ENCODE measurements around the gene EPG5. TPM values are rescaled to one million over a fixed set of nuclear protein-coding genes. Genes with fewer than 3 reads are reported as not detected.

The EPG5 gene
- total RNA-seq, 4 donors from 2014 or later, result 18.7 to 30.3 (median 24.0) TPM

GRCh38 chr18:45958730-45959129 is 8.4 kb downstream of the EPG5 start:
- in situ Hi-C loops (cut with MboI; ENCODE audit: low sequenced_read_pairs in 4 of 4) (no loop called here), intact Hi-C loops (cut with DNase I; ENCODE audit: low total_unique reads) (no loop called here)
- TF ChIP-seq CTCF (IDR thresholded peaks at IDR 0.05 in 4 of 5, conservative IDR thresholded peaks at IDR 0.05 in 1 of 5), result no peak
- TF ChIP-seq POLR2A (IDR thresholded peaks at IDR 0.05), result no peak
- Histone ChIP-seq H3K4me3 (no peak overlapping the region), H3K27me3 (no peaks in the 10 kb centered on the region), H3K36me3 (peaks cover 0 to 12% of the 10 kb centered on the region in 2 donors), H3K9me3 (no peaks in the 10 kb centered on the region), H3K4me1 (peaks cover 28 to 32% of the 10 kb centered on the region in 2 donors), H3K27ac (no peak overlapping the region)
- DNase-seq, result no peak
- no peak for ATAC-seq

GRCh38 chr18:45958027-45958426 is 9.1 kb downstream of the EPG5 start:
- no peaks in the 10 kb centered on the region for H3K9me3 ChIP-seq
- peaks cover 30 to 31% of the 10 kb centered on the region in 2 donors for H3K4me1 ChIP-seq
- no peak overlapping the region for H3K4me3 ChIP-seq
- no peak overlapping the region for H3K27ac ChIP-seq
- H3K27me3 ChIP-seq, result no peaks in the 10 kb centered on the region
- TF ChIP-seq POLR2A (IDR thresholded peaks at IDR 0.05), result no peak
- no peak for TF ChIP-seq CTCF (IDR thresholded peaks at IDR 0.05 in 4 of 5, conservative IDR thresholded peaks at IDR 0.05 in 1 of 5)
- H3K36me3 ChIP-seq, result peaks cover 0 to 13% of the 10 kb centered on the region in 2 donors
- in situ Hi-C loops (cut with MboI; ENCODE audit: low sequenced_read_pairs in 4 of 4) (no loop called here), intact Hi-C loops (cut with DNase I; ENCODE audit: low total_unique reads) (no loop called here)
- DNase-seq (no peak), ATAC-seq (no peak)

- Histone ChIP-seq H3K9me3 (no peaks in the 10 kb centered on the region), H3K4me3 (no peak overlapping the region), H3K27me3 (no peaks in the 10 kb centered on the region), H3K36me3 (peaks cover 0 to 20% of the 10 kb centered on the region in 2 donors), H3K27ac (no peak overlapping the region), H3K4me1 (peaks cover 22 to 25% of the 10 kb centered on the region in 2 donors)
- DNase-seq (no peak), ATAC-seq (peak in 1 of 2 donors; percentile 68)
- intact Hi-C loops (cut with DNase I; ENCODE audit: low total_unique reads) (no loop called here), in situ Hi-C loops (cut with MboI; ENCODE audit: low sequenced_read_pairs in 4 of 4) (no loop called here)
- no peak for TF ChIP-seq POLR2A (IDR thresholded peaks at IDR 0.05)
- no peak for TF ChIP-seq CTCF (IDR thresholded peaks at IDR 0.05 in 4 of 5, conservative IDR thresholded peaks at IDR 0.05 in 1 of 5)
Observed at GRCh38 chr18:45957100-45957499, 10.0 kb downstream of the EPG5 start.

- peak; percentile 72 to 78 for ATAC-seq
- H3K4me3 ChIP-seq, result no peak overlapping the region
- H3K36me3 ChIP-seq, result peaks cover 0 to 42% of the 10 kb centered on the region in 2 donors
- H3K9me3 ChIP-seq, result no peaks in the 10 kb centered on the region
- intact Hi-C loops (cut with DNase I; ENCODE audit: low total_unique reads), result no loop called here
- no peak for DNase-seq
- in situ Hi-C loops (cut with MboI; ENCODE audit: low sequenced_read_pairs in 4 of 4), result no loop called here
- H3K27me3 ChIP-seq, result no peaks in the 10 kb centered on the region
- TF ChIP-seq POLR2A (IDR thresholded peaks at IDR 0.05) (no peak), CTCF (IDR thresholded peaks at IDR 0.05 in 4 of 5, conservative IDR thresholded peaks at IDR 0.05 in 1 of 5) (no peak)
- H3K27ac ChIP-seq, result peak overlapping the region; percentile 0 to 68 (median 46)
- peaks cover 21 to 22% of the 10 kb centered on the region in 2 donors for H3K4me1 ChIP-seq
Observed at GRCh38 chr18:45954070-45954934, 12.8 kb downstream of the EPG5 start.
